C4-2B (cell line): ENCODE data around the gene NABP2.
A peak's percentile ranks its signal among the peaks of the same experiment; 100 is the strongest.
"Not testable (repeated sequence)": the region's sequence is repeated elsewhere in the genome, so short reads cannot be mapped to it uniquely, and the experiment has no call there.

Experiments used
- H3K27ac ChIP-seq: fragments of 450-650 bp; 2 replicates; pipeline ENCODE4 v1.5.1; 2017
- ZFX ChIP-seq: fragments of 450-650 bp; IDR thresholded peaks from 2 replicates; pipeline ENCODE4 v1.6.1; 2017
- TF ChIP-seq, protein P1 (sequence below): fragments of 450-650 bp; conservative IDR thresholded peaks from 2 replicates; pipeline ENCODE4 v1.5.1; 2017; ENCODE audit warnings: mild to moderate bottlenecking

Gene NABP2

DNA sequence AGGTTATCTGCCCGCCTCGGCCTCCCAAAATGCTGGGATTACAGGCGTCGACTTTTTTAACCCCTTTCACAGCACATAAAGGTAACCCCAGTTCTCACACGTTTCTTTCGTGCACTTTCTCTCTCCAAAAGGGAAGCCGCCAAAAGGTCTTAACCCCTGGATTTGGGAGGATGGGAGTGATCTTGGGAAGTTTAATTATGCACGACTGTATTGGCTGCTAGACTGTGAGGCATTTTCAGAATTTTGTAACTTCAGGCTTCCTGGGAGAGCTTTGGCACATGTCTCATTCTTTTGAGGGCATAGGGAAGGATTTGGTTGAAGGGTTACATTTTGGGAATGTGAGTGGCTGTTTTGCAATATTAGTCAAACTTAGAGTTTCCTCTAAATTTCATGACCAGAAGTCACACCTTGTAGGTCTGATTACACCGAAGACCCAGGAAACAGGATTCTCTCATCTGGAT, 33.4 kb upstream of the NABP2 start:
- TF ChIP-seq ZFX: no peak
- TF ChIP-seq, protein P1, sequence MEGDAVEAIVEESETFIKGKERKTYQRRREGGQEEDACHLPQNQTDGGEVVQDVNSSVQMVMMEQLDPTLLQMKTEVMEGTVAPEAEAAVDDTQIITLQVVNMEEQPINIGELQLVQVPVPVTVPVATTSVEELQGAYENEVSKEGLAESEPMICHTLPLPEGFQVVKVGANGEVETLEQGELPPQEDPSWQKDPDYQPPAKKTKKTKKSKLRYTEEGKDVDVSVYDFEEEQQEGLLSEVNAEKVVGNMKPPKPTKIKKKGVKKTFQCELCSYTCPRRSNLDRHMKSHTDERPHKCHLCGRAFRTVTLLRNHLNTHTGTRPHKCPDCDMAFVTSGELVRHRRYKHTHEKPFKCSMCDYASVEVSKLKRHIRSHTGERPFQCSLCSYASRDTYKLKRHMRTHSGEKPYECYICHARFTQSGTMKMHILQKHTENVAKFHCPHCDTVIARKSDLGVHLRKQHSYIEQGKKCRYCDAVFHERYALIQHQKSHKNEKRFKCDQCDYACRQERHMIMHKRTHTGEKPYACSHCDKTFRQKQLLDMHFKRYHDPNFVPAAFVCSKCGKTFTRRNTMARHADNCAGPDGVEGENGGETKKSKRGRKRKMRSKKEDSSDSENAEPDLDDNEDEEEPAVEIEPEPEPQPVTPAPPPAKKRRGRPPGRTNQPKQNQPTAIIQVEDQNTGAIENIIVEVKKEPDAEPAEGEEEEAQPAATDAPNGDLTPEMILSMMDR: no peak
- H3K27ac ChIP-seq: peak overlapping the region; percentile 84

DNA sequence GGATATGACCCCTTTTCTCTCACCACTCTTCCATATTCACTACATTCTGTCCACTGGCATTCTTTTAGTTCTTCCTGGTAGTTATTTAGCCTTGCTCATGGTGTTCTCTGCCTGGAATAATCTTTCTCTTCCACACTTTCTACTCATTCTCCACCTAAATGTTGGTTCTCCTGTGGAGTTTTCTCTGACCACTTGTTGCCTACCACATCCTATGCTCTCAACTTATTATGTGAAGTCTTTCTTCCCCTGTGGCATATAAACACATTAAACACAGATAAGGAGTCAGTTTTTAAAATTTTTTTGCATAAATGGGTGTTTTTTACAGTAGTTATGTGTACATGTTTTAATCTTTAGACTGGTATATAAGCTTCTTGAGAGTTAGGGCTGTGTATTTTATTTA, 31.6 kb upstream of the NABP2 start:
- TF ChIP-seq, protein P1: no peak
- no peak for TF ChIP-seq ZFX
- no peak overlapping the region for H3K27ac ChIP-seq

DNA sequence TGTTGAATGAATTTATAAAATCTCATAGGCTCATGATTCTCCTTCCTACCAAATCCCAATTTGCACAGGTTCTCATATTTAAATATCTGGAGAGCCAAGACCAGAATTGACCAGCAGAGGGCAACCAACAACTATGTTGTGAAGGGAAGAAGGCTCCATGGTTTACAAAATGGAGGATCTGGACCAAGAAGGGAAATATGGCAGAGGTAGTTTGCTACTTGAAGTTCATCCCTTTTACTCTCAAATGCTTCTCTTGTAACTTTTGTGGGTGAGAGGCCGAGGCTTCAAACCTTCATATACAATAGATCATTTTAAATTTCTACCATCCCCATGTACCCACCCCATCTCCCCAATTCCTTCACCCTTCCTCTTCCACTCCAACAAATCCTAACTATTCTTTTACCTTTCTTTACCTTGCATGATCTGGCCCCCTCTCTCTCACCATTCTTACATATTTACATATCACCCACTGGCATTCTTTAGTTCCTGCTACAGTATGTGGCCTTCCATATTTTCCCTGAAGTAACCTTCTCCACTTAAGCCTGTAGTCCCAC, 31.0 kb upstream of the NABP2 start:
- no peak overlapping the region for H3K27ac ChIP-seq
- TF ChIP-seq ZFX: no peak
- TF ChIP-seq, protein P1: peak; percentile 91

DNA sequence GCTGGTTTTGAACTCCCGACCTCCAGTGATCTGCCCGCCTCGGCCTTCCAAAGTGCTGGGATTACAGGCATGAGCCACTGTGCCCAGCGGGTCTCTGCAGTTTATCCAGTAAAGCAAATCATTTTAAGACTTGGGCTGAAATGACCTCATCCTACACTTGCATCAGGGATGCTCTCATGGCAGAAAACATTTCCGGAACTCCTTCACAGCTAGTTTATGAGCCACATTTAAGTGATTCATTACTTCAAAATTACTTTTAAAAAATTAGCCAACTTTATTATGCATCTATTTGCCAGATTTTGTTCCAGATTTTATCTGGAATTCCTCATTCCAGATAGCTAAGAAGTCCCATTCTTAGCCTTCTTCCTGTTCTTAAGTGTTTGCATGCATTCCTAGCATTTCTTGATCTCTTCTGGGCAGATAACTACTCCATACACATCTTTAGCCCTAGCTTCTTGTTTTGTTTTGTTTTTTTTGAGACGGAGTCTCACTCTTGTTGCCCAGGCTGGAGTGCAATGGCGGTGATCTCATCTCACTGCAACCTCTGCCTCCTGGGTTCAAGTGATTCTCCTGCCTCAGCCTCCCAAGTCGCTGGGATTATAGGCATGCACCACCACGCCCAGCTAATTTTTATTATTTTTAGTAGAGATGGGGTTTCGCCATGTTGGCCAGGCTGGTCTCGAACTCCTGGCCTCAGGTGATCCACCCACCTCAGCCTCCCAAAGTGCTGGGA, 27.2 kb upstream of the NABP2 start:
- H3K27ac ChIP-seq: not testable (repeated sequence)

DNA sequence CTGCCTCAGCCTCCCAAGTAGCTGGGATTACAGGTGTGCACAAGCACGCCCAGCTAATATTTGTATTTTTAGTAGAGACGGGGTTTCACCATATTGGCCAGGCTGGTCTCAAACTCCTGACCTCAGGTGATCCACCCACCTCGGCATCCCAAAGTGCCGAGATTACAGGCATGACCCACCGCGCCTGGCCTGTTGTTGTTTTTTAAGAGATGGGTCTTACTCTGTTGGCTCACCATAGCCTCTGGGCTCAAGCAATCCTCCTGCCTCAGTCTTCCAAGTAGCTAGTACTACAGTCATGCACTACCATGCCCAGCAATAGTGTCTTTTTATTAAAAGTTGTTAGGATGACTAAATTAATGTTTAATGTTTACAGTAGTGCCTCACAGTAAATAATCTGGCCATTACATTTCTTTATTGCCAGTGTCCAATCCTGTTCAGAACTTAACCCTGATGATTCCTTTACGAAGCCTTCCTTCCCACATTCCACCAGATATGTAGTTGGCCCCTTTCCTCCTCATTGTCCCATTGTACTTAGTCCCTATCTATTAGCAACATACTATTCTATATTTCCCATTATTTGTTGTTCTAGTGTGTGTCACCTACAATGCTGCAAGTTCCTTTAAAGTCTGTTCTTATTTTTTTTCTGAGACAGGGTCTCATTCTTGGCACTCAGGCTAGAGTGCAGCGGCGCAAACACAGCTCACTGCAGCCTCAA, 26.1 kb upstream of the NABP2 start:
- no peak overlapping the region for H3K27ac ChIP-seq
- no peak for TF ChIP-seq ZFX
- TF ChIP-seq, protein P1: no peak

DNA sequence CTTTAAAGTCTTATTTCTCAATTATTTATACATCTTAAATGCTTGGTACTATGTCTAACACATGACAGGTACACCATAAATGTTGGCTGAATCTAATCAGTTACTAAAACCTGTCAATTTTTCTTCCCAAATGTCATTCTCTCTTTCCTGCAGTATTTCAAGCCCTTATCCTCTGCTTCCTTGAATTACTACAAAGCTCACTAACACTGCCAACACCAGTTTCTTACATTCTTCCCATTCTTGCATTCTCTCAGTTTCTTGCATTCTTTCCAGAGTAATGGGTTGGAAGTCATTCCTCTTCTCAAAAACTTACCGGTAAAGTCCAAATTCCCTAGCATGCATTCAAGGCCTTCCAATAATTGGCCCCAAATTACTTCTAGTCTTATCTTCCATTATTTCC, 25.3 kb upstream of the NABP2 start:
- H3K27ac ChIP-seq: no peak overlapping the region
- TF ChIP-seq ZFX: no peak
- TF ChIP-seq, protein P1: no peak

DNA sequence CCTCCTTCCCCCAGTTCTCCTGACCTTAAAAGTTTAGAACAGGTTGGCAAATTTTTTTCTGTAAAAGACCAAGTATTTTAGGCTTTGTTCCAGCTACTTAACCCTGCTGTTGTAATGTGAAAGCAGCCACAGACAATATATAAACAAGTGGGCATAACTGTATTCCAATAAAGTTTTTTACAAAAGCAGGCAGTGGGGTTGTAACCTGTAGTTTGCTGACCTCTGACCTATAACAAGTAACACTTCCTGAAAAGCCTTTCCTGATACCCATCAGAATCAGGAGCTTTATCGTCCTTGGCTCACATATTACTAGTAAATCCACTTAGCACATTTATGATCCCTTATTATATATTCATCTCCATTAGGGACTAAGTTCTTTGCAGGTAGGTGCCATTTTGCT, 21.8 kb upstream of the NABP2 start:
- H3K27ac ChIP-seq: no peak overlapping the region; the same call in 1 of the 2 replicates
- TF ChIP-seq ZFX: no peak
- TF ChIP-seq, protein P1: no peak
